PFSK-1 (cell line): ENCODE data around the gene NR1D2.

Source experiments
- FOXP2 ChIP-seq: optimal IDR thresholded peaks from 2 replicates; pipeline ENCODE3; 2011; ENCODE audit warnings: borderline replicate concordance, control low read depth, inconsistent platforms; ENCODE audit not compliant: insufficient read depth; ENCODE audit errors: extremely low read length, extremely low read depth
- POLR2AphosphoS5 ChIP-seq: IDR thresholded peaks from 2 replicates; pipeline ENCODE4 v1.6.1; 2012; ENCODE audit warnings: low read depth, mild to moderate bottlenecking, control low read depth, low read length, moderate library complexity
- REST ChIP-seq, 2 experiments: IDR thresholded peaks; 2 replicates each; pipeline versions ENCODE4 v1.6.1 to v1.8.0; 2011 to 2012; ENCODE audit warnings: low read depth in 2 of 2, low read length in 2 of 2, control low read depth in 1 of 2, inconsistent platforms in 1 of 2, mild to moderate bottlenecking in 1 of 2, moderate library complexity in 1 of 2; ENCODE audit not compliant: insufficient read depth in 1 of 2
- SIN3A ChIP-seq: IDR thresholded peaks from 2 replicates; pipeline ENCODE4 v1.6.1; 2012; ENCODE audit warnings: mild to moderate bottlenecking, low read length, moderate library complexity, borderline replicate concordance; ENCODE audit not compliant: insufficient read depth
- TAF1 ChIP-seq: IDR thresholded peaks from 2 replicates; pipeline ENCODE4 v1.6.1; 2012; ENCODE audit warnings: low read length, control low read depth, borderline replicate concordance; ENCODE audit not compliant: insufficient read depth

The NR1D2 gene

DNA sequence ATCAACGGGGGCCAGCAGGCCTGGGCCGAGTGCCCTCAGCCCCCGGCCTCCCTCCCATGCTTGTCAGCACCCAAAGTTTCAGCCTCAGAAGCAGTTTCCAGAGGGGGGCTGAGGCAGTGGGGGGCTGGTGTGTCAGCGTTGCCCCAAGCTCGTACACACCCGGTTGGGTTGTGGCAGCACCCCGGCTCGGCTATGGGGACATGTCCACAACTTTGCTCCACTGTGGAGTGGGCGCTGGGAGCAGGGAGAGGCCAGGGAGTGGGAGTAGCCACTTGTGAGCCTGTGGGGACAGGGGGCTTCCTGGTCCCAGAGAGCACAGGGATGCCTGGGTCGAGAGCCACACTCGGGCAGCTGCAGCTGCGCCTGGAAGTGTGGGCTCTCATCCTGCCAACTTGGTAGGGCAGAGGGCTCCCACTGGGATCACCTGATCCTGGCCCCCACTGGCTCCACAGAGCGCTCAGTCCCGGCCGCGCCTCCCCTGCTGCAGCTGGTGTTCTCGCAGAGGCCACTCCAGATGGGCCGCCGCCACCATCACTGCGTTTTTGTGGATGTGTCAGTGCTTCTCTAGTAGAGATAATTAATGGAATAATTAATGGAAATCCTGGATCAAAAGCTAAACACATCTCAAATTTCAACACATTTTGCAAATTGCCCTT lies 75.1 kb downstream of the NR1D2 start:
- TF ChIP-seq SIN3A (no peak), FOXP2 (no peak), REST (IDR thresholded peaks at IDR 0.05; ENCODE audit: insufficient read depth in 1 of 2, low read depth in 2 of 2, low read length in 2 of 2) (no peak), POLR2AphosphoS5 (no peak), TAF1 (no peak)

GRCh38 chr3:24023197-24023596 lies 78.1 kb downstream of the NR1D2 start:
- TF ChIP-seq POLR2AphosphoS5, result no peak
- no peak for TF ChIP-seq TAF1
- TF ChIP-seq SIN3A, result no peak
- TF ChIP-seq FOXP2, result no peak
- TF ChIP-seq REST (IDR thresholded peaks at IDR 0.05; ENCODE audit: insufficient read depth in 1 of 2, low read depth in 2 of 2, low read length in 2 of 2), result no peak

DNA sequence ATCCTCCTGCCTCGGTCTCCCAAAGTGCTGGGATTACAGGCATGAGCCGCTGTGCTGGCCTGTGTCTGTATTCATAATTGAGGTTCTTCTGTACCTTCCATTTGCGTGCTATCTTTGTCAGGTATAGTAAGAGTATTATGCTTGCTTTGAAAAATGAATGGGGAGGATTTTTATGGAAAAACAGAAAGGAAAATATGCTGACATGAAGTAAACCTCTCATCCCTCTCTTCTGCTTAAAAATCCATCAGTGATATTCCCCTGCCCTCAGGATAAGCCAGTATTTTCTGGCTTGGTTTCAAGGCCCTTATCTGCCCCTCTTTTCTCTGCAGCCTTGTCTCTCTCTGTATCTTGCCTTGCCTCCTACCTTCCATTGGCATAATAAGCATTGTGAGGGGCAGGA lies 80.7 kb downstream of the NR1D2 start:
- TF ChIP-seq TAF1 (no peak), FOXP2 (no peak), POLR2AphosphoS5 (no peak), SIN3A (no peak), REST (IDR thresholded peaks at IDR 0.05; ENCODE audit: insufficient read depth in 1 of 2, low read depth in 2 of 2, low read length in 2 of 2) (no peak)

- TF ChIP-seq REST (IDR thresholded peaks at IDR 0.05; ENCODE audit: insufficient read depth in 1 of 2, low read depth in 2 of 2, low read length in 2 of 2) (no peak), FOXP2 (no peak), TAF1 (no peak), SIN3A (no peak)
Measured at GRCh38 chr3:24027946-24028345, 82.9 kb downstream of the NR1D2 start.
